ENCODE measurements around the gene SDR42E2. TPM values are rescaled to one million over a fixed set of nuclear protein-coding genes. Genes with fewer than 3 reads are reported as not detected.

SDR42E2 gene
- total RNA-seq, 1 experiment from 2014 or later: not detected

- no peak overlapping the region for H3K4me2 ChIP-seq (ENCODE audit: low read length)
- H3F3A ChIP-seq (ENCODE audit: low read length, unreplicated experiment): peaks cover 5% of the 10 kb centered on the region
- peaks cover 12% of the 10 kb centered on the region for H3K4me1 ChIP-seq (ENCODE audit: insufficient read depth, low read length)
- no peak overlapping the region for H2AFZ ChIP-seq (ENCODE audit: low read length)
- no peak for ATAC-seq
- H3K27ac ChIP-seq (ENCODE audit: low read length): no peak overlapping the region
- no peak overlapping the region for H3K4me3 ChIP-seq (ENCODE audit: low read length)
- no peaks in the 10 kb centered on the region for H4K20me1 ChIP-seq (ENCODE audit: low read length)
- intact Hi-C loops (cut with micrococcal nuclease): no loop called here
- no peaks in the 10 kb centered on the region for H3K9me3 ChIP-seq (ENCODE audit: low read length)
- CTCF ChIA-PET: no interaction called here
- TF ChIP-seq EZH2 (IDR thresholded peaks at IDR 0.05; ENCODE audit: low read length, unreplicated experiment) (no peak), CTCF (conservative IDR thresholded peaks at IDR 0.05; ENCODE audit: low read depth, low read length) (no peak), EZH2phosphoT487 (IDR thresholded peaks at IDR 0.05; ENCODE audit: borderline replicate concordance, low read length) (no peak)
- H3K27me3 ChIP-seq (ENCODE audit: low read length): no peaks in the 10 kb centered on the region
- H3K36me3 ChIP-seq (ENCODE audit: low read depth, low read length): peaks cover 3% of the 10 kb centered on the region; the same call in 1 of the 2 replicates
- no peaks in the 10 kb centered on the region for H3K9me2 ChIP-seq (replicated peaks; ENCODE audit: low read length)
- no peak overlapping the region for H3K9ac ChIP-seq (ENCODE audit: low read length)
- DNase-seq: no peak
- peaks cover 12% of the 10 kb centered on the region for H3K79me2 ChIP-seq (ENCODE audit: low read length)
- no TSS peak for BruUV-seq (replicated peaks)
- POLR2A ChIA-PET (ENCODE audit: unreplicated experiment): no interaction called here
Observed at GRCh38 chr16:22229889-22230288, 67.6 kb downstream of the SDR42E2 start.

GRCh38 chr16:22232277-22233036 lies 70.2 kb downstream of the SDR42E2 start:
- H3K36me3 ChIP-seq (ENCODE audit: low read depth, low read length): peaks cover 3% of the 10 kb centered on the region; the same call in 1 of the 2 replicates
- peak overlapping the region; percentile 79 for H2AFZ ChIP-seq (ENCODE audit: low read length)
- ATAC-seq (peak; percentile 98), DNase-seq (peak; percentile 89)
- H3K9me3 ChIP-seq (ENCODE audit: low read length): no peaks in the 10 kb centered on the region
- peak overlapping the region; percentile 81 for H3K4me2 ChIP-seq (ENCODE audit: low read length)
- H3K9ac ChIP-seq (ENCODE audit: low read length): peak overlapping the region; percentile 70
- H3K4me1 ChIP-seq (ENCODE audit: insufficient read depth, low read length): peaks cover 12% of the 10 kb centered on the region
- intact Hi-C loops (cut with micrococcal nuclease): no loop called here
- H3K27ac ChIP-seq (ENCODE audit: low read length): peak overlapping the region; percentile 99
- ChIA-PET CTCF (no interaction called here), POLR2A (ENCODE audit: unreplicated experiment) (no interaction called here)
- H4K20me1 ChIP-seq (ENCODE audit: low read length): no peaks in the 10 kb centered on the region
- peak overlapping the region; percentile 52; the same call in 1 of the 2 replicates for H3K4me3 ChIP-seq (ENCODE audit: low read length)
- no TSS peak for BruUV-seq (replicated peaks)
- no peaks in the 10 kb centered on the region for H3K9me2 ChIP-seq (replicated peaks; ENCODE audit: low read length)
- peaks cover 5% of the 10 kb centered on the region for H3F3A ChIP-seq (ENCODE audit: low read length, unreplicated experiment)
- H3K27me3 ChIP-seq (ENCODE audit: low read length): no peaks in the 10 kb centered on the region
- TF ChIP-seq EZH2phosphoT487 (IDR thresholded peaks at IDR 0.05; ENCODE audit: borderline replicate concordance, low read length): no peak
- TF ChIP-seq EZH2 (IDR thresholded peaks at IDR 0.05; ENCODE audit: low read length, unreplicated experiment): no peak
- TF ChIP-seq CTCF (conservative IDR thresholded peaks at IDR 0.05; ENCODE audit: low read depth, low read length): no peak
- peaks cover 20% of the 10 kb centered on the region for H3K79me2 ChIP-seq (ENCODE audit: low read length)

GRCh38 chr16:22233037-22233372 lies 70.7 kb downstream of the SDR42E2 start:
- Histone ChIP-seq H3K9me3 (ENCODE audit: low read length) (no peaks in the 10 kb centered on the region), H3K27ac (ENCODE audit: low read length) (peak overlapping the region; percentile 99), H3K4me1 (ENCODE audit: insufficient read depth, low read length) (peaks cover 12% of the 10 kb centered on the region), H3K4me3 (ENCODE audit: low read length) (no peak overlapping the region), H3K9me2 (replicated peaks; ENCODE audit: low read length) (no peaks in the 10 kb centered on the region), H4K20me1 (ENCODE audit: low read length) (no peaks in the 10 kb centered on the region), H3K9ac (ENCODE audit: low read length) (peak overlapping the region; percentile 70), H3F3A (ENCODE audit: low read length, unreplicated experiment) (peaks cover 5% of the 10 kb centered on the region), H3K36me3 (ENCODE audit: low read depth, low read length) (peaks cover 3% of the 10 kb centered on the region; the same call in 1 of the 2 replicates), H3K4me2 (ENCODE audit: low read length) (peak overlapping the region; percentile 81), H3K79me2 (ENCODE audit: low read length) (peaks cover 20% of the 10 kb centered on the region), H2AFZ (ENCODE audit: low read length) (peak overlapping the region; percentile 79; the same call in 1 of the 2 replicates), H3K27me3 (ENCODE audit: low read length) (no peaks in the 10 kb centered on the region)
- intact Hi-C loops (cut with micrococcal nuclease): no loop called here
- CTCF ChIA-PET: no interaction called here
- BruUV-seq (replicated peaks): no TSS peak
- ATAC-seq: no peak; the same call in 1 of the 2 replicates
- DNase-seq: no peak
- TF ChIP-seq EZH2phosphoT487 (IDR thresholded peaks at IDR 0.05; ENCODE audit: borderline replicate concordance, low read length) (no peak), CTCF (conservative IDR thresholded peaks at IDR 0.05; ENCODE audit: low read depth, low read length) (no peak), EZH2 (IDR thresholded peaks at IDR 0.05; ENCODE audit: low read length, unreplicated experiment) (no peak)
- POLR2A ChIA-PET (ENCODE audit: unreplicated experiment): no interaction called here
